Neural crest cell (in vitro differentiated cells): ENCODE measurements around the gene STMN3. TPM values are rescaled to one million over a fixed set of nuclear protein-coding genes. Genes with fewer than 3 reads are reported as not detected.
"Not testable (repeated sequence)": the region's sequence is repeated elsewhere in the genome, so short reads cannot be mapped to it uniquely, and the experiment has no call there.

Source experiments
- DNase-seq: peaks from one replicate; pipeline ENCODE4 v3.0.0; 2021; ENCODE audit warnings: low read depth, mixed read lengths, low spot score
- H3K27ac Mint-ChIP-seq: one replicate; pipeline ENCODE4 v1.8.0; 2021; ENCODE audit warnings: mild to moderate bottlenecking, mixed read lengths; ENCODE audit not compliant: unreplicated experiment
- H3K27me3 Mint-ChIP-seq: 2 replicates; pipeline ENCODE4 v1.8.0; 2021; ENCODE audit warnings: low read depth, mild to moderate bottlenecking, mixed read lengths
- H3K36me3 Mint-ChIP-seq: 2 replicates; pipeline ENCODE4 v1.8.0; 2021; ENCODE audit warnings: low read depth, mild to moderate bottlenecking, mixed read lengths
- H3K4me1 Mint-ChIP-seq: 2 replicates; pipeline ENCODE4 v1.8.0; 2021; ENCODE audit warnings: mixed read lengths
- H3K4me3 Mint-ChIP-seq: one replicate; pipeline ENCODE4 v1.8.0; 2021; ENCODE audit warnings: mild to moderate bottlenecking, mixed read lengths
- H3K9me3 Mint-ChIP-seq: 2 replicates; pipeline ENCODE4 v1.8.0; 2021; ENCODE audit warnings: mixed read lengths
- CTCF ChIP-seq: fragments of 200-600 bp; sonication (generic); conservative IDR thresholded peaks from 2 replicates; pipeline ENCODE4 v1.5.0; 2021; ENCODE audit warnings: antibody characterized with exemption, mild to moderate bottlenecking
- total RNA-seq: library from RNA; stranded (reverse); gene quantifications from 2 replicates; pipeline ENCODE4 v1.2.1, GENCODE V29; 2021

STMN3 gene
- total RNA-seq, 1 donor from 2014 or later = 101 TPM

DNA sequence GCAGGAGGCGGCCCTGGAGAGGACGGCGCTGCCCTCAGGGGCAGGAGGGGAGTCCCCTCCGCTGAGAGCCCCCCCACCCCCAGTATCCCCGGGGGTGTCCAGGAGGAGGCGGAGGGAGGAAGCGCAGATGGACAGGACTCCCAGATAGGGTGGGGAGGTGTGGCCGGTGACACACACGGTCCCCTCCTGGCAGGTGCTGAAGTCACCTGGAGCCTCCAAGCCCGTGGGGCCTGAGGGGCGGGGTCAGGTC lies 1.4 kb downstream of the STMN3 start:
- no peak for DNase-seq
- Mint-ChIP-seq H3K9me3 (no peaks in the 10 kb centered on the region), H3K27ac (no peak overlapping the region), H3K27me3 (no peaks in the 10 kb centered on the region), H3K4me1 (peaks cover 16% of the 10 kb centered on the region), H3K4me3 (peak overlapping the region; percentile 92), H3K36me3 (peaks cover 2% of the 10 kb centered on the region)
- no peak for TF ChIP-seq CTCF

DNA sequence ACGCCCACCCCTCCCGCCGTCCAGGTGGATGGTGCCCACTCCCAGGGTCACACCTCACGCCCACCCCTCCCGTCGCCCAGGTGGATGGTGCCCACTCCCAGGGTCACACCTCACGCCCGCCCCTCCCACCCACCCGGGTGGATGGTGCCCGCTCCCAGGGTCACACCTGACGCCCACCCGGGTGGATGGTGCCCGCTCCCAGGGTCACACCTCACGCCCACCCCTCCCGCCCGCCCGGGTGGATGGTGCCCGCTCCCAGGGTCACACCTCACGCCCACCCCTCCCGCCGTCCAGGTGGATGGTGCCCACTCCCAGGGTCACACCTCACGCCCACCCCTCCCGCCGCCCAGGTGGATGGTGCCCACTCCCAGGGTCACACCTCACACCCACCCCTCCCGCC lies 2.7 kb downstream of the STMN3 start:
- H3K9me3 Mint-ChIP-seq, H3K36me3 Mint-ChIP-seq, H3K27ac Mint-ChIP-seq, H3K4me3 Mint-ChIP-seq, DNase-seq, H3K27me3 Mint-ChIP-seq: not testable (repeated sequence)
- peaks cover 16% of the 10 kb centered on the region for H3K4me1 Mint-ChIP-seq

- TF ChIP-seq CTCF = no peak
- Mint-ChIP-seq H3K4me3 (peak overlapping the region; percentile 44), H3K36me3 (peaks cover 2% of the 10 kb centered on the region), H3K4me1 (peaks cover 8% of the 10 kb centered on the region), H3K9me3 (no peaks in the 10 kb centered on the region), H3K27me3 (no peaks in the 10 kb centered on the region), H3K27ac (no peak overlapping the region)
- no peak for DNase-seq
Measured at GRCh38 chr20:63648895-63649589, 4.2 kb downstream of the STMN3 start.

GRCh38 chr20:63648190-63648589 lies 5.0 kb downstream of the STMN3 start:
- no peak for DNase-seq
- no peak overlapping the region for H3K27ac Mint-ChIP-seq
- H3K4me1 Mint-ChIP-seq = peaks cover 6% of the 10 kb centered on the region
- TF ChIP-seq CTCF = no peak
- no peaks in the 10 kb centered on the region for H3K9me3 Mint-ChIP-seq
- peaks cover 2% of the 10 kb centered on the region for H3K36me3 Mint-ChIP-seq
- peak overlapping the region; percentile 72 for H3K4me3 Mint-ChIP-seq
- no peaks in the 10 kb centered on the region for H3K27me3 Mint-ChIP-seq

DNA sequence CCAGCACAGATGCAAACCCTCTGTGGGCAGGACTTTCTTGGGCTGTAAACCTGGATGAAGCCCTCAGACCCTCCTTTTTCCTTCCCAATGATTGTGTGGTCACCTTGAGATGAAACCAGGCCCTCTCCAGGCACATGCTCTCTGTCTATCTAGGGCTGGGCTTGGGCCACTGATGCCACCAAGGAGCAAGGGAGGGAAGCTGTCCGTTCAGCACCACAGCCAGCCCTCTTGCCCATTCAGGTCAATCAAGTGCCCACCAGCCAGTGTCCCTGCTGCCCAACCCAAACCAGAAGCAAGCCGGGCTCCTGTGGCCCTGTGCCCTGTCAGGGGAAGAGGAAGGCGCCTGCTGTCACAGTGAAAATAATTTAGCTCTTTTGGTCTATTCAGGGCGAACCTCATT lies 8.0 kb downstream of the STMN3 start:
- no peak for TF ChIP-seq CTCF
- H3K27me3 Mint-ChIP-seq = no peaks in the 10 kb centered on the region
- H3K4me1 Mint-ChIP-seq = peaks cover 3% of the 10 kb centered on the region
- H3K36me3 Mint-ChIP-seq = peaks cover 2% of the 10 kb centered on the region
- H3K4me3 Mint-ChIP-seq = no peak overlapping the region
- H3K27ac Mint-ChIP-seq = no peak overlapping the region
- DNase-seq = no peak
- no peaks in the 10 kb centered on the region for H3K9me3 Mint-ChIP-seq

DNA sequence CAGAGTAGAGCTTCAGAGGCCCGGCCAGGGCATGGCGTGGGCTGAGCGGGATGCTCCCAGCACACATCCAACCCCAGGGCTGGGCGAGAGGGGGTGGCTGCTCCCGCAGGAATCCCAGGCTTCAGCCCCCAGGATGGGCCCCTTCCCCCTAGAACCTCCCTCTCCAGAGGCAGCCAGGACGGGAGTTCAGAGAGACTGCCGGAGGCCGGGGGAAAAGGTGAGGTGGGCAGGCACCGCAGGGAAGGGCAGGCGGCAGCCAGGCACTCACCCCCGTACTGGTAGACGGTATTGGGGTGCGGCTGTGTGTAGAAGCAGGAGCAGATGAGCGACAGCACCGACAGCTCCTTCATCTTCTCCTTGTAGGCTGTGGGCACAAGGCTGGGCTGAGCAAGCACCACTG lies 9.3 kb downstream of the STMN3 start:
- no peak for DNase-seq
- H3K9me3 Mint-ChIP-seq = no peaks in the 10 kb centered on the region
- peaks cover 3% of the 10 kb centered on the region for H3K4me1 Mint-ChIP-seq
- H3K27ac Mint-ChIP-seq = no peak overlapping the region
- peaks cover 2% of the 10 kb centered on the region for H3K36me3 Mint-ChIP-seq
- no peak for TF ChIP-seq CTCF
- no peak overlapping the region for H3K4me3 Mint-ChIP-seq
- H3K27me3 Mint-ChIP-seq = no peaks in the 10 kb centered on the region
